Measurements from ENCODE around the gene HMGB2. TPM values are rescaled to one million over a fixed set of nuclear protein-coding genes. Genes with fewer than 3 reads are reported as not detected.

Gene HMGB2
- total RNA-seq, 1 donor from 2014 or later: 18.3 TPM

DNA sequence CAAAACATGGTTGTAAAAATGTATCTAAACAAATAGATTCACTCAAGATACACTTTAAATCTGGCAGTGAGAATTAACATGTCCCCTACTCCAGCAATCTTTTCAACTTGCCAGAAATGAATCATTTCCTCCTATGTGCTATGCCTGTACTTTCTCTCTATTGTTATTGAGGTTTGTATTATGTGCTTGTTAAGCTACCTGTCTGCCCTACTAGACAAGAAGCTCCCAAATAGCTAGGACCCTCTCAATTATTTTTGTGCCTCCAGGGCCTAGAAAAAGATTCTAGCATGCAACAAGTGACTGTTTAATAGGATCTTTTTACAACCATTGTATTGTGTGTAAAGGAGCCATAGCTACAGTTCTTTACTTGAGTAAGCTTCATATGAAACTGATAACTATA lies 33.1 kb upstream of the HMGB2 start:
- Histone ChIP-seq H3K4me1 (ENCODE audit: insufficient read depth, low read length) (peaks cover 4% of the 10 kb centered on the region), H3K79me2 (ENCODE audit: insufficient read depth, low read length) (peaks cover 10% of the 10 kb centered on the region), H3K4me3 (ENCODE audit: insufficient read depth, low read depth, low read length) (no peak overlapping the region), H4K20me1 (ENCODE audit: insufficient read depth, low read length) (no peaks in the 10 kb centered on the region), H3K27ac (ENCODE audit: low read depth, low read length) (no peak overlapping the region), H3K36me3 (ENCODE audit: insufficient read depth, low read length) (no peaks in the 10 kb centered on the region), H3K9me3 (ENCODE audit: insufficient read depth, low read depth, low read length) (no peaks in the 10 kb centered on the region), H3K27me3 (ENCODE audit: insufficient read depth, low read length) (no peaks in the 10 kb centered on the region), H3K9ac (ENCODE audit: low read length) (no peak overlapping the region), H2AFZ (ENCODE audit: low read depth, low read length) (no peak overlapping the region), H3K4me2 (ENCODE audit: low read length) (peak overlapping the region; percentile 25)
- Mint-ChIP-seq H3K4me3 (ENCODE audit: unreplicated experiment) (no peak overlapping the region), H3K9me3 (ENCODE audit: unreplicated experiment) (no peaks in the 10 kb centered on the region), H3K27me3 (ENCODE audit: low read depth, unreplicated experiment) (no peaks in the 10 kb centered on the region), H3K4me1 (ENCODE audit: low read depth, unreplicated experiment) (peaks cover 3% of the 10 kb centered on the region), H3K36me3 (ENCODE audit: low read depth, unreplicated experiment) (no peaks in the 10 kb centered on the region), H3K27ac (ENCODE audit: unreplicated experiment) (no peak overlapping the region)
- FAIRE-seq (peak; percentile 49), DNase-seq (ENCODE audit: low read depth) (no peak)
- TF ChIP-seq EZH2 (IDR thresholded peaks at IDR 0.05; ENCODE audit: insufficient read depth, low read length): no peak
- TF ChIP-seq, protein P1, sequence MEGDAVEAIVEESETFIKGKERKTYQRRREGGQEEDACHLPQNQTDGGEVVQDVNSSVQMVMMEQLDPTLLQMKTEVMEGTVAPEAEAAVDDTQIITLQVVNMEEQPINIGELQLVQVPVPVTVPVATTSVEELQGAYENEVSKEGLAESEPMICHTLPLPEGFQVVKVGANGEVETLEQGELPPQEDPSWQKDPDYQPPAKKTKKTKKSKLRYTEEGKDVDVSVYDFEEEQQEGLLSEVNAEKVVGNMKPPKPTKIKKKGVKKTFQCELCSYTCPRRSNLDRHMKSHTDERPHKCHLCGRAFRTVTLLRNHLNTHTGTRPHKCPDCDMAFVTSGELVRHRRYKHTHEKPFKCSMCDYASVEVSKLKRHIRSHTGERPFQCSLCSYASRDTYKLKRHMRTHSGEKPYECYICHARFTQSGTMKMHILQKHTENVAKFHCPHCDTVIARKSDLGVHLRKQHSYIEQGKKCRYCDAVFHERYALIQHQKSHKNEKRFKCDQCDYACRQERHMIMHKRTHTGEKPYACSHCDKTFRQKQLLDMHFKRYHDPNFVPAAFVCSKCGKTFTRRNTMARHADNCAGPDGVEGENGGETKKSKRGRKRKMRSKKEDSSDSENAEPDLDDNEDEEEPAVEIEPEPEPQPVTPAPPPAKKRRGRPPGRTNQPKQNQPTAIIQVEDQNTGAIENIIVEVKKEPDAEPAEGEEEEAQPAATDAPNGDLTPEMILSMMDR (IDR thresholded peaks at IDR 0.05; ENCODE audit: insufficient read depth, low read depth, low read length): no peak

DNA sequence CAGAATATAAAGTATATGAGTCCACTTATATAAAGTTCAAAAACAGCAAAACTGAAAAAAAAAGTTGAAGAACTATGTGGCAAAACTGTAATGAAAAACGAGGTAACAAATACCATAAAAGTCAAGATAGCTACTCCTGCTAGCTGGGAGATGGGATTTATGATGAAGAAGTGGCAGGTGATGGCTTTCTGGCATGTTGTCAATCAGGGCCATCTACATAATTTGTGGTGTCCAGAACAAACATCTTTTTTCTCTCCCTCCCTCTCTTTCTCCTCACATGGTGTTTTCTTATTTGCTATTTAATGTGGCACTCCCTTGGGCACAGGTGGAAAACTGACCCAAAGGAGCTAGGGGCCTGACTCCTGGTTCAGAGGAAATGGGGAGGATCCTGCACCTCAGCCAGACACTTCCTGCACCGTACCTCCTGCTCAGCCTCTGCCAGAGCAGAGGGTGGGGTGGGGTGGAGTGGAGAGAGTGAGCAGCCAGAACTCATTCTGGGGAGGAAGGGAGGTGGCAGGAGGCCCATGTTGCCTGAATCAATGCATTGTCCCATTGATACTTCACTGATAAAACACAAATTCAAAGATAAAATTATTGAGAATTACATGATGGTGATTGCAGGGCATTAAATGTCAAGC lies 31.3 kb upstream of the HMGB2 start:
- Mint-ChIP-seq H3K4me3 (ENCODE audit: unreplicated experiment) (no peak overlapping the region), H3K36me3 (ENCODE audit: low read depth, unreplicated experiment) (no peaks in the 10 kb centered on the region), H3K4me1 (ENCODE audit: low read depth, unreplicated experiment) (peaks cover 3% of the 10 kb centered on the region), H3K27ac (ENCODE audit: unreplicated experiment) (no peak overlapping the region), H3K27me3 (ENCODE audit: low read depth, unreplicated experiment) (no peaks in the 10 kb centered on the region), H3K9me3 (ENCODE audit: unreplicated experiment) (no peaks in the 10 kb centered on the region)
- H3K79me2 ChIP-seq (ENCODE audit: insufficient read depth, low read length): no peaks in the 10 kb centered on the region
- FAIRE-seq (no peak), DNase-seq (ENCODE audit: low read depth) (no peak)
- H3K27me3 ChIP-seq (ENCODE audit: insufficient read depth, low read length): no peaks in the 10 kb centered on the region
- H4K20me1 ChIP-seq (ENCODE audit: insufficient read depth, low read length): no peaks in the 10 kb centered on the region
- no peaks in the 10 kb centered on the region for H3K9me3 ChIP-seq (ENCODE audit: insufficient read depth, low read depth, low read length)
- H2AFZ ChIP-seq (ENCODE audit: low read depth, low read length): no peak overlapping the region
- TF ChIP-seq EZH2 (IDR thresholded peaks at IDR 0.05; ENCODE audit: insufficient read depth, low read length): no peak
- TF ChIP-seq, protein P1 (IDR thresholded peaks at IDR 0.05; ENCODE audit: insufficient read depth, low read depth, low read length): no peak
- H3K27ac ChIP-seq (ENCODE audit: low read depth, low read length): no peak overlapping the region
- no peak overlapping the region for H3K4me3 ChIP-seq (ENCODE audit: insufficient read depth, low read depth, low read length)
- no peak overlapping the region for H3K9ac ChIP-seq (ENCODE audit: low read length)
- H3K36me3 ChIP-seq (ENCODE audit: insufficient read depth, low read length): no peaks in the 10 kb centered on the region
- peaks cover 4% of the 10 kb centered on the region for H3K4me1 ChIP-seq (ENCODE audit: insufficient read depth, low read length)
- no peak overlapping the region for H3K4me2 ChIP-seq (ENCODE audit: low read length)

DNA sequence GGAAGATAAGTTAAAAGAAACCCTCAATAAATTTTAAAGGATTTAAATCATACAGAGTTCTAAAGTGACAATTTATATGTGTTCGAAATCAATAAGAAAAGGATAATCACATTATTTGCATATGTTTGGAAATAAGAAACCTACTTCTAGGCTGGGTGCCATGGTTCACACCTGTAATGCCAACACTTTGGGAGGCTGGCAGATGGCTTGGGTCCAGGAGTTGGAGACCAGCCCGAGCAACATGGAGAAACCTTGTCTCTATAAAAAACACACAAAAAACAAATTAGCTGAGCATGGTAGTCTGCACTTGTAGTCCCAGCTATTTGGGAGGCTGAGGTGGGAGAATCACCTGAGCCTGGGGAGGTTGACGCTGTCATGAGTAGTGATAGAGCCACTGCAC lies 28.5 kb upstream of the HMGB2 start:
- TF ChIP-seq EZH2 (IDR thresholded peaks at IDR 0.05; ENCODE audit: insufficient read depth, low read length): no peak
- TF ChIP-seq, protein P1 (IDR thresholded peaks at IDR 0.05; ENCODE audit: insufficient read depth, low read depth, low read length): no peak
- Histone ChIP-seq H2AFZ (ENCODE audit: low read depth, low read length) (no peak overlapping the region), H3K9me3 (ENCODE audit: insufficient read depth, low read depth, low read length) (no peaks in the 10 kb centered on the region), H3K79me2 (ENCODE audit: insufficient read depth, low read length) (no peaks in the 10 kb centered on the region), H3K4me1 (ENCODE audit: insufficient read depth, low read length) (peaks cover 4% of the 10 kb centered on the region), H3K27me3 (ENCODE audit: insufficient read depth, low read length) (no peaks in the 10 kb centered on the region), H3K4me2 (ENCODE audit: low read length) (no peak overlapping the region), H3K36me3 (ENCODE audit: insufficient read depth, low read length) (no peaks in the 10 kb centered on the region), H4K20me1 (ENCODE audit: insufficient read depth, low read length) (no peaks in the 10 kb centered on the region), H3K9ac (ENCODE audit: low read length) (no peak overlapping the region), H3K27ac (ENCODE audit: low read depth, low read length) (no peak overlapping the region), H3K4me3 (ENCODE audit: insufficient read depth, low read depth, low read length) (no peak overlapping the region)
- H3K27me3 Mint-ChIP-seq (ENCODE audit: low read depth, unreplicated experiment): no peaks in the 10 kb centered on the region
- no peaks in the 10 kb centered on the region for H3K9me3 Mint-ChIP-seq (ENCODE audit: unreplicated experiment)
- H3K36me3 Mint-ChIP-seq (ENCODE audit: low read depth, unreplicated experiment): no peaks in the 10 kb centered on the region
- DNase-seq (ENCODE audit: low read depth): no peak
- H3K4me3 Mint-ChIP-seq (ENCODE audit: unreplicated experiment): no peak overlapping the region
- peaks cover 3% of the 10 kb centered on the region for H3K4me1 Mint-ChIP-seq (ENCODE audit: low read depth, unreplicated experiment)
- FAIRE-seq: no peak
- H3K27ac Mint-ChIP-seq (ENCODE audit: unreplicated experiment): no peak overlapping the region
